Neural cell (in vitro differentiated cells): ENCODE results near the gene SEMA3B. TPM values are rescaled to one million over a fixed set of nuclear protein-coding genes. Genes with fewer than 3 reads are reported as not detected.

Experiments used
- H2AFZ ChIP-seq: fragments of 200-600, 300-800 bp; sonication (generic), shearing (Covaris generic); 2 replicates; pipeline ENCODE4 v1.6.0; 2014; ENCODE audit warnings: low read depth, mild to moderate bottlenecking, antibody characterized with exemption, low read length, moderate library complexity
- H3F3A ChIP-seq: fragments of 200-600 bp; shearing (Covaris generic); 2 replicates; pipeline ENCODE4 v1.6.1; 2016; ENCODE audit warnings: mild to moderate bottlenecking, moderate library complexity, mixed read lengths, antibody characterized with exemption, low read length; ENCODE audit not compliant: insufficient read depth, poor library complexity, severe bottlenecking
- H3K27ac ChIP-seq: fragments of 200-600, 300-800 bp; sonication (generic), shearing (Covaris generic); 2 replicates; pipeline ENCODE4 v1.5.1; 2014; ENCODE audit warnings: mild to moderate bottlenecking, low read length, moderate library complexity
- H3K27me3 ChIP-seq: fragments of 300-800, 200-600 bp; sonication (generic), shearing (Covaris generic); 2 replicates; pipeline ENCODE4 v1.6.0; 2014; ENCODE audit warnings: mild to moderate bottlenecking, low read depth, low read length, moderate library complexity; ENCODE audit not compliant: insufficient read depth
- H3K36me3 ChIP-seq: fragments of 300-800, 200-600 bp; sonication (generic), shearing (Covaris generic); 2 replicates; pipeline ENCODE4 v1.5.1; 2014; ENCODE audit warnings: mild to moderate bottlenecking, antibody characterized with exemption, low read length, moderate library complexity; ENCODE audit not compliant: insufficient read depth
- H3K4me2 ChIP-seq: fragments of 300-800, 200-600 bp; sonication (generic), shearing (Covaris generic); 2 replicates; pipeline ENCODE4 v1.6.0; 2014; ENCODE audit warnings: mild to moderate bottlenecking, low read length
- H3K4me3 ChIP-seq: fragments of 300-800, 200-600 bp; sonication (generic), shearing (Covaris generic); 2 replicates; pipeline ENCODE4 v1.5.1; 2014; ENCODE audit warnings: mild to moderate bottlenecking, low read length, moderate library complexity
- H3K79me2 ChIP-seq: fragments of 200-600 bp; shearing (Covaris generic); replicated peaks from 2 replicates; pipeline ENCODE4 v1.6.0; 2014; ENCODE audit warnings: mild to moderate bottlenecking, low read length, moderate library complexity; ENCODE audit not compliant: insufficient read depth
- H3K9ac ChIP-seq: fragments of 300-800, 200-600 bp; sonication (generic), shearing (Covaris generic); 2 replicates; pipeline ENCODE4 v1.6.1; 2016; ENCODE audit warnings: mild to moderate bottlenecking, low read length, mixed read lengths
- H3K9me2 ChIP-seq: fragments of 200-600 bp; shearing (Covaris generic); 2 replicates; pipeline ENCODE4 v1.6.1; 2016; ENCODE audit warnings: mild to moderate bottlenecking, low read length, mixed read lengths; ENCODE audit not compliant: insufficient read depth
- H3K9me3 ChIP-seq: fragments of 200-600, 300-800 bp; sonication (generic), shearing (Covaris generic); 2 replicates; pipeline ENCODE4 v1.6.1; 2016; ENCODE audit warnings: mild to moderate bottlenecking, mixed run types, low read length, moderate library complexity, mixed read lengths
- H4K20me1 ChIP-seq: fragments of 200-600 bp; shearing (Covaris generic); 2 replicates; pipeline ENCODE4 v1.6.1; 2016; ENCODE audit warnings: mild to moderate bottlenecking, mixed run types; ENCODE audit not compliant: insufficient read depth
- CTCF ChIP-seq: fragments of 450-650 bp; IDR thresholded peaks from 2 replicates; pipeline ENCODE4 v1.5.1; 2014; ENCODE audit warnings: antibody characterized with exemption, mild to moderate bottlenecking, moderate library complexity; ENCODE audit not compliant: poor library complexity, severe bottlenecking
- EP300 ChIP-seq: fragments of 450-650 bp; conservative IDR thresholded peaks from 2 replicates; pipeline ENCODE4 v1.6.1; 2014; ENCODE audit warnings: antibody characterized with exemption, mild to moderate bottlenecking, moderate library complexity; ENCODE audit not compliant: poor library complexity, severe bottlenecking
- EZH2 ChIP-seq: fragments of 200-600, 300-800 bp; shearing (Covaris generic), sonication (generic); IDR thresholded peaks from 2 replicates; pipeline ENCODE4 v1.6.1; 2014; ENCODE audit warnings: antibody characterized with exemption, low read length, borderline replicate concordance, mild to moderate bottlenecking; ENCODE audit not compliant: insufficient read depth, poor library complexity, severe bottlenecking
- MXI1 ChIP-seq: fragments of 450-650 bp; conservative IDR thresholded peaks from 2 replicates; pipeline ENCODE4 v1.6.1; 2014; ENCODE audit warnings: antibody characterized with exemption, mild to moderate bottlenecking; ENCODE audit not compliant: poor library complexity, severe bottlenecking
- POLR2AphosphoS5 ChIP-seq: IDR thresholded peaks from 2 replicates; pipeline ENCODE4 v1.6.1; 2012
- RAD21 ChIP-seq: fragments of 450-650 bp; conservative IDR thresholded peaks from 2 replicates; pipeline ENCODE4 v1.6.1; 2014; ENCODE audit warnings: antibody characterized with exemption, mild to moderate bottlenecking, moderate library complexity
- REST ChIP-seq: IDR thresholded peaks from 2 replicates; pipeline ENCODE4 v1.6.1; 2012; ENCODE audit warnings: borderline replicate concordance
- SMC3 ChIP-seq: fragments of 450-650 bp; conservative IDR thresholded peaks from 2 replicates; pipeline ENCODE4 v1.6.1; 2014; ENCODE audit warnings: antibody characterized with exemption, mild to moderate bottlenecking, moderate library complexity; ENCODE audit not compliant: poor library complexity
- TAF1 ChIP-seq: IDR thresholded peaks from 2 replicates; pipeline ENCODE4 v1.6.1; 2012; ENCODE audit warnings: low read depth
- polyA plus RNA-seq: library from polyadenylated mRNA; depleted of rRNA; stranded (reverse); fragments of >200 nt; gene quantifications from 2 replicates; pipeline ENCODE4 v1.2.3, GENCODE V29; 2014

SEMA3B gene
- polyA plus RNA-seq, 1 donor from 2014 or later, result 7.8 TPM

- peak within 1 kb of the TSS; percentile 33 for H3K27ac ChIP-seq
- no peaks in the 10 kb centered on the region for H3K36me3 ChIP-seq
- no peaks in the 10 kb centered on the region for H3K27me3 ChIP-seq
- H3K79me2 ChIP-seq, result peaks cover 6% of the 10 kb centered on the region
- H3K9ac ChIP-seq, result peak within 1 kb of the TSS; percentile 62
- no peaks in the 10 kb centered on the region for H3K9me3 ChIP-seq
- no peaks in the 10 kb centered on the region for H3K9me2 ChIP-seq
- peak within 1 kb of the TSS; percentile 42 for H2AFZ ChIP-seq
- peak within 1 kb of the TSS; percentile 96 for H3K4me3 ChIP-seq
- no peaks in the 10 kb centered on the region for H4K20me1 ChIP-seq
- H3F3A ChIP-seq, result no peaks in the 10 kb centered on the region
- TF ChIP-seq POLR2AphosphoS5 (no peak), RAD21 (peak; percentile 9), EZH2 (no peak), REST (no peak), SMC3 (peak; percentile 25), CTCF (peak; percentile 52), TAF1 (peak; percentile 25), MXI1 (peak; percentile 97), EP300 (peak; percentile 45)
- peak within 1 kb of the TSS; percentile 99 for H3K4me2 ChIP-seq
These were observed 23.5 kb downstream of the SEMA3B start, which contains the start of gene IFRD2 for GRCh38 chr3:50292159-50293078. Gene IFRD2 (minus strand): TSS chr3:50292429. CDS start chr3:50292274, 155 bp downstream.

GRCh38 chr3:50293079-50293801, 24.3 kb downstream of the SEMA3B start:
- Histone ChIP-seq H3K27me3 (no peaks in the 10 kb centered on the region), H3K4me3 (peak overlapping the region; percentile 96), H3K36me3 (no peaks in the 10 kb centered on the region), H3F3A (no peaks in the 10 kb centered on the region), H3K4me2 (peak overlapping the region; percentile 64), H3K79me2 (peaks cover 6% of the 10 kb centered on the region), H2AFZ (peak overlapping the region; percentile 24), H3K27ac (no peak overlapping the region), H3K9me3 (no peaks in the 10 kb centered on the region), H4K20me1 (no peaks in the 10 kb centered on the region), H3K9ac (peak overlapping the region; percentile 47), H3K9me2 (no peaks in the 10 kb centered on the region)
- TF ChIP-seq SMC3 (no peak), MXI1 (no peak)
